Effector memory CD8-positive, alpha-beta T cell (primary cell): ENCODE data around the gene RAMP3.
"Not testable (repeated sequence)": the region's sequence is repeated elsewhere in the genome, so short reads cannot be mapped to it uniquely, and the experiment has no call there.

Experiments used
- ATAC-seq: fragments of 150-1000 bp; cut with Tn5 transposase; replicated peaks from 2 replicates; pipeline ENCODE4 v1.10.0; 2021; ENCODE audit warnings: mild to moderate bottlenecking, moderate library complexity
- DNase-seq, 3 experiments: peaks; one replicate each; pipeline ENCODE4 v3.0.0; 2021
- H3K27ac Mint-ChIP-seq, 2 donors: one replicate each; pipeline ENCODE4 v1.8.0; 2022; ENCODE audit warnings: mild to moderate bottlenecking in 2 of 2, mixed read lengths in 2 of 2, moderate library complexity in 2 of 2
- H3K27me3 Mint-ChIP-seq, 2 donors: one replicate each; pipeline ENCODE4 v1.8.0; 2022; ENCODE audit warnings: mixed read lengths in 2 of 2
- H3K36me3 Mint-ChIP-seq: one replicate; pipeline ENCODE4 v1.8.0; 2022; ENCODE audit warnings: mild to moderate bottlenecking, moderate library complexity, mixed read lengths; ENCODE audit not compliant: insufficient read depth
- H3K4me1 Mint-ChIP-seq, 2 donors: one replicate each; pipeline ENCODE4 v1.8.0; 2022; ENCODE audit warnings: low read depth in 2 of 2, mixed read lengths in 2 of 2
- H3K4me3 Mint-ChIP-seq, 2 donors: one replicate each; pipeline ENCODE4 v1.8.0; 2022; ENCODE audit warnings: mild to moderate bottlenecking in 2 of 2, mixed read lengths in 2 of 2, moderate library complexity in 2 of 2
- H3K9me3 Mint-ChIP-seq, 2 donors: one replicate each; pipeline ENCODE4 v1.8.0; 2022; ENCODE audit warnings: mixed read lengths in 2 of 2

RAMP3 gene

GRCh38 chr7:45138433-45139267 lies 18.9 kb upstream of the RAMP3 start:
- Mint-ChIP-seq H3K4me3 (no peak overlapping the region), H3K27me3 (peaks cover 5 to 19% of the 10 kb centered on the region in 2 donors), H3K36me3 (no peaks in the 10 kb centered on the region), H3K4me1 (peaks cover 6% of the 10 kb centered on the region in 2 donors), H3K27ac (no peak overlapping the region), H3K9me3 (no peaks in the 10 kb centered on the region)
- no peak for DNase-seq
- no peak for ATAC-seq

GRCh38 chr7:45140827-45141226 lies 16.8 kb upstream of the RAMP3 start:
- ATAC-seq (no peak), DNase-seq (no peak)
- H3K9me3 Mint-ChIP-seq, result no peaks in the 10 kb centered on the region
- H3K4me1 Mint-ChIP-seq, result peaks cover 5% of the 10 kb centered on the region in 2 donors
- no peaks in the 10 kb centered on the region for H3K36me3 Mint-ChIP-seq
- no peak overlapping the region for H3K27ac Mint-ChIP-seq
- peaks cover 17 to 41% of the 10 kb centered on the region in 2 donors for H3K27me3 Mint-ChIP-seq
- no peak overlapping the region for H3K4me3 Mint-ChIP-seq

- DNase-seq (no peak), ATAC-seq (no peak)
- H3K27ac Mint-ChIP-seq, result no peak overlapping the region
- H3K27me3 Mint-ChIP-seq, result peaks cover 28 to 67% of the 10 kb centered on the region in 2 donors
- no peaks in the 10 kb centered on the region for H3K4me1 Mint-ChIP-seq
- H3K36me3 Mint-ChIP-seq, result no peaks in the 10 kb centered on the region
- no peaks in the 10 kb centered on the region for H3K9me3 Mint-ChIP-seq
- H3K4me3 Mint-ChIP-seq, result no peak overlapping the region
These were observed 14.0 kb upstream of the RAMP3 start for GRCh38 chr7:45143616-45144015.

GRCh38 chr7:45145881-45146280 lies 11.7 kb upstream of the RAMP3 start:
- Mint-ChIP-seq H3K4me3 (no peak overlapping the region), H3K4me1 (no peaks in the 10 kb centered on the region), H3K27me3 (peaks cover 41 to 73% of the 10 kb centered on the region in 2 donors), H3K27ac (no peak overlapping the region), H3K36me3 (no peaks in the 10 kb centered on the region), H3K9me3 (no peaks in the 10 kb centered on the region)
- no peak for ATAC-seq
- DNase-seq, result no peak

GRCh38 chr7:45146531-45147379 lies 10.8 kb upstream of the RAMP3 start:
- no peaks in the 10 kb centered on the region for H3K36me3 Mint-ChIP-seq
- H3K27ac Mint-ChIP-seq, result no peak overlapping the region
- no peaks in the 10 kb centered on the region for H3K4me1 Mint-ChIP-seq
- DNase-seq (no peak), ATAC-seq (no peak)
- H3K27me3 Mint-ChIP-seq, result peaks cover 49 to 81% of the 10 kb centered on the region in 2 donors
- H3K9me3 Mint-ChIP-seq, result no peaks in the 10 kb centered on the region
- H3K4me3 Mint-ChIP-seq, result no peak overlapping the region

- Mint-ChIP-seq H3K4me1 (no peaks in the 10 kb centered on the region), H3K4me3 (no peak overlapping the region), H3K9me3 (no peaks in the 10 kb centered on the region), H3K27me3 (peaks cover 52 to 93% of the 10 kb centered on the region in 2 donors), H3K36me3 (no peaks in the 10 kb centered on the region), H3K27ac (no peak overlapping the region)
- no peak for ATAC-seq
- DNase-seq, result no peak
These were observed 9.5 kb upstream of the RAMP3 start for GRCh38 chr7:45147858-45148652.

DNA sequence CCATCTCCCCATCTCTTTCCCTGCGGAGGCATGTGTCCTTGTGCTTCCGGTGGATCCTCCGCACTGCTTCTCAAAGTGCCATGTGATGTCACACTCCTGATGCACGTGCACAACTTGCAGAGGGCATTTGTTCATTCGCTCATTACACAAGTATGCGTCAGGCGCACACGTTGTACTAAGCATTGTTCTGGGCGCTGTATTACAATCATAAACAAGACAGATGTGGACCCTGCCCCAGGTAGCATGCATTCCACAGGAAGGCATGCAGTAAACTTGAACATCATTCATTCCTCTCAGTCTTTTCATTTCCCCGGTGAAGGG lies 9.0 kb upstream of the RAMP3 start:
- Mint-ChIP-seq H3K36me3 (no peaks in the 10 kb centered on the region), H3K27ac (no peak overlapping the region), H3K4me1 (no peaks in the 10 kb centered on the region), H3K9me3 (no peaks in the 10 kb centered on the region), H3K27me3 (peaks cover 52 to 89% of the 10 kb centered on the region in 2 donors), H3K4me3 (no peak overlapping the region)
- DNase-seq (no peak), ATAC-seq (no peak)

DNA sequence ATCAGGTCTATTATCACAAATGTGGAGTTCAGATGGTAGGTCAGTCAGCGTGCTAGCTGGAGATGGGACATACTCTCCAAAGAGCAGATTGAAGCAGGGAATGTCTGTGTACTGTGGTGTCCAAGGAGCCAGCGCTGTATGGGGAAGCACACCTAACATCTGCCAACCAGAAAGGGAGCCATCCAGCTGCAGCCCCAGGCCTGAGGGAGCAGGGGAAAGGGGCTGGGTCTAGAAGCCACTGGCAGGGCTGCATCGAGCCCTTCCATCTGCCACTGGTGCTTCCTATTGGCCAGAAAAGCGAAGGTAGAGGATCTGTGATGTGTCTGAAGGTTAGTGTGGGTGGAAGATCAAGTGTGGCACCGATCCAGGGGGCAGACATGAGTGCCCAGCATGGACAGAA lies 8.0 kb upstream of the RAMP3 start:
- DNase-seq, result no peak
- Mint-ChIP-seq H3K4me1 (peaks cover 0 to 3% of the 10 kb centered on the region in 2 donors), H3K27ac (no peak overlapping the region), H3K36me3 (no peaks in the 10 kb centered on the region), H3K9me3 (no peaks in the 10 kb centered on the region), H3K27me3 (peaks cover 45 to 82% of the 10 kb centered on the region in 2 donors), H3K4me3 (no peak overlapping the region)
- ATAC-seq, result no peak

DNA sequence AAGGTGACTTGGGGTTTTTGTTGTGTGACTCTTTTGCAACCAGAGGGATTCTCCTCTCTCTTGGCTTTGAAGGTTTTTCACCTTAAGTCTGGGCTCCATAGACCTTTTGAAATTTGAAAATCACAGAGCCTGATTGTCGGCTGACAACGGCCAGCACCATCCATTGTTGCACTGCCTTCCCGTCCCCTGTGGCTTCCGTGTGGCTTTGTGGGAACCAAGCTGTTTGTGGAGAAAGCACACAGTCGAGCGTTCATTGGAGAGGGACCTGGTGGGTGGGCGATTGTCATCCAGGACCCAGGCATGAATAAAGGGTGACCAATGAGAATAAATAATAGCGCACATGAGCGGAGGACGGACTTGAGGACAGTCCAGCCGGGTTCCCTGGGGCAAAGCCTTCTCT lies 7.4 kb upstream of the RAMP3 start:
- DNase-seq (no peak), ATAC-seq (no peak)
- H3K4me3 Mint-ChIP-seq, result no peak overlapping the region
- peaks cover 40 to 82% of the 10 kb centered on the region in 2 donors for H3K27me3 Mint-ChIP-seq
- H3K9me3 Mint-ChIP-seq, result no peaks in the 10 kb centered on the region
- H3K4me1 Mint-ChIP-seq, result peaks cover 0 to 4% of the 10 kb centered on the region in 2 donors
- H3K36me3 Mint-ChIP-seq, result no peaks in the 10 kb centered on the region
- no peak overlapping the region for H3K27ac Mint-ChIP-seq

DNA sequence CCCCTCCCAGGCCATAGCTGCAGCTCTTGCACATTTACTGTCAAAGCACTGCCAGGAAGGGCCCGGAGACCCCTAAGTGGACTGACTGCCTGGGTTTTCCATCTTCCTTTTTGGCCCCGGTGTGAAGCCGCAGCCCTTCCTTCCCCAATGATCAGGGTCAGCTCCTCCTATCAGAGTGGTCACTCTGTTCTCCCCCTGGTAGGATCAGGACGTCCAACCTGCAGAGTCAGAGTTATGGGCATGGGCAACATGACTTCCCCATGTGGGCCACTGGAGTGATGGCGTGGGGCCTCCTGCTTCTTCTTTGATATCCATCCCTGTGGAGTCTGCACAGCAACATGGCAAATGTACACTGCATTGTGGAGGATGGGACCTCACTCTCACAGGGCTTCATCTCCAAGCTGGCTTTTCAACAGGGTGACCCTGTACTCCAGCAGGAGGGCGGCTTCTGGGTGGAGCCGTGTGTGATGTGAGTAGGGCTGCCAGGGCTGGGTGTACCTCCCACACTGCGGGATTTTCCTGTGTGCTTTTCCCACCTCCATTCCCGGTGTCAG lies 6.4 kb upstream of the RAMP3 start:
- H3K4me3 Mint-ChIP-seq, result no peak overlapping the region
- ATAC-seq (no peak), DNase-seq (no peak)
- H3K4me1 Mint-ChIP-seq, result peaks cover 0 to 4% of the 10 kb centered on the region in 2 donors
- no peaks in the 10 kb centered on the region for H3K36me3 Mint-ChIP-seq
- H3K9me3 Mint-ChIP-seq, result no peaks in the 10 kb centered on the region
- H3K27ac Mint-ChIP-seq, result no peak overlapping the region
- peaks cover 38 to 80% of the 10 kb centered on the region in 2 donors for H3K27me3 Mint-ChIP-seq

DNA sequence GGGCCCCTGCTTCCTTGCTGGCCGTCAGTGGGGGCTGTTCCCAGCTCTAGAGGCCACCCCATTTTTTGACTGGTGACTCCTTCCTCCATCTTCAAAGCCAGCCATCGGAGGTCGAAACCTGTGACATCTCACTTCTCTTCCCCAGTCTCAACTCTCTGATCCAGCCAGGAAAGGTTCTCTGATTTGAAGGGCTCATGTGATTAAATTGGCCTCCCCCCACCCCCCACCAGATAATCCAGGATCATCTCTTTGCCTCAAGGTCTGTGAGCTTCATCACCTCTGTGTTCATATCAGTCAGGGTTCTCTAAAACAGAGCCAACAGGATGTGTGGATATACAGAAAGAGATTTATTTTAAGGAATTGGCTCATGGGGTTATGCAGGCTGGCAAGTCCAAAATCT lies 5.6 kb upstream of the RAMP3 start:
- Mint-ChIP-seq H3K27ac (no peak overlapping the region), H3K4me3 (no peak overlapping the region), H3K36me3 (no peaks in the 10 kb centered on the region), H3K9me3 (no peaks in the 10 kb centered on the region), H3K4me1 (peaks cover 0 to 6% of the 10 kb centered on the region in 2 donors), H3K27me3 (peaks cover 38 to 80% of the 10 kb centered on the region in 2 donors)
- ATAC-seq (no peak), DNase-seq (no peak)

DNA sequence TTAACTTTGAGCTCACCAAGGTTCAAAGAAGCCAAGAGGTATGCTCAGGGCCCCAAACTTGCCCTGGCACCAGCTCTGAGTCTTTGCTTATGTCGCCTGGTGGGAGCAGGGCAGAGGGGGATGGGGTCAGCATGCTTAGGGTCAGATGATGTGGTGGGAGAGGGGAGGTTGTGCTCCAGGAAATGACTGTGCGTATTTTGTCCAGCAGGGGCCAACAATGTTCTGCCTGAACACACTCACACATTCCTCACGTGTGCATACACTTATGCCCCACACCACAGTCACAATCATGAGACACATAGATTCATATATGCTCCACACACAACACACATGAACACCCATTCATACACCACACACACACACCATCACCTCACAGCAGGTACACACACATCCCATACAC lies 4.4 kb upstream of the RAMP3 start:
- Mint-ChIP-seq H3K4me1 (peaks cover 0 to 8% of the 10 kb centered on the region in 2 donors), H3K27ac (no peak overlapping the region), H3K4me3 (no peak overlapping the region), H3K36me3 (no peaks in the 10 kb centered on the region), H3K9me3 (no peaks in the 10 kb centered on the region), H3K27me3 (peaks cover 38 to 78% of the 10 kb centered on the region in 2 donors)
- DNase-seq (no peak), ATAC-seq (no peak)

- H3K4me3 Mint-ChIP-seq, H3K36me3 Mint-ChIP-seq, DNase-seq, H3K27ac Mint-ChIP-seq, H3K9me3 Mint-ChIP-seq, H3K4me1 Mint-ChIP-seq, ATAC-seq: not testable (repeated sequence)
- H3K27me3 Mint-ChIP-seq, result peaks cover 39 to 78% of the 10 kb centered on the region in 2 donors
These were observed 3.7 kb upstream of the RAMP3 start for GRCh38 chr7:45153861-45154260.
